GM23338 (cell line): ENCODE data around the gene ISG20. TPM values are rescaled to one million over a fixed set of nuclear protein-coding genes. Genes with fewer than 3 reads are reported as not detected.

Experiments used
- ATAC-seq: fragments of 200-7000 bp; cut with Tn5 transposase; 3 replicates; pipeline ENCODE4 v1.9.1; 2020
- DNase-seq: peaks from one replicate; pipeline ENCODE4 v3.0.0-alpha.2; 2015; ENCODE audit warnings: low spot score
- H2AFZ ChIP-seq: fragments of 200-600 bp; sonication (generic); 2 replicates; pipeline ENCODE4 v1.8.0; 2016; ENCODE audit warnings: antibody characterized with exemption, mild to moderate bottlenecking, moderate library complexity
- H3F3A ChIP-seq: fragments of 200-600 bp; sonication (generic); replicated peaks from 2 replicates; pipeline ENCODE4 v1.8.0; 2017; ENCODE audit warnings: antibody characterized with exemption, mixed run types, low read depth
- H3K27ac ChIP-seq: fragments of 200-600 bp; sonication (generic); 2 replicates; pipeline ENCODE4 v1.6.1; 2016; ENCODE audit warnings: low read depth
- H3K27me3 ChIP-seq: fragments of 200-600 bp; sonication (generic); 2 replicates; pipeline ENCODE4 v1.8.0; 2016; ENCODE audit warnings: mild to moderate bottlenecking, mixed run types, moderate library complexity; ENCODE audit not compliant: insufficient read depth
- H3K36me3 ChIP-seq: fragments of 200-600 bp; sonication (generic); 2 replicates; pipeline ENCODE4 v1.8.0; 2016; ENCODE audit warnings: mild to moderate bottlenecking; ENCODE audit not compliant: insufficient read depth
- H3K4me1 ChIP-seq: fragments of 200-600 bp; sonication (generic); 2 replicates; pipeline ENCODE4 v1.8.0; 2016; ENCODE audit warnings: mild to moderate bottlenecking, moderate library complexity; ENCODE audit not compliant: insufficient read depth
- H3K4me2 ChIP-seq: fragments of 200-600 bp; sonication (generic); 2 replicates; pipeline ENCODE4 v1.7.1; 2017; ENCODE audit warnings: mixed run types
- H3K4me3 ChIP-seq: fragments of 200-600 bp; sonication (generic); 2 replicates; pipeline ENCODE4 v1.6.1; 2016; ENCODE audit warnings: mixed run types
- H3K79me2 ChIP-seq: fragments of 200-600 bp; sonication (generic); replicated peaks from 2 replicates; pipeline ENCODE4 v1.8.0; 2017; ENCODE audit warnings: mild to moderate bottlenecking; ENCODE audit not compliant: insufficient read depth
- H3K9me2 ChIP-seq: fragments of 200-600 bp; sonication (generic); 2 replicates; pipeline ENCODE4 v1.8.0; 2017; ENCODE audit not compliant: insufficient read depth
- H4K20me1 ChIP-seq: fragments of 200-600 bp; sonication (generic); replicated peaks from 2 replicates; pipeline ENCODE4 v1.8.0; 2017; ENCODE audit warnings: mild to moderate bottlenecking; ENCODE audit not compliant: insufficient read depth
- H3K27ac Mint-ChIP-seq: 2 replicates; pipeline ENCODE4 v1.8.0; 2020; ENCODE audit warnings: inconsistent platforms, mild to moderate bottlenecking, moderate library complexity, mixed read lengths
- H3K27me3 Mint-ChIP-seq: 3 replicates; pipeline ENCODE4 v1.8.0; 2022; ENCODE audit warnings: low read depth, mild to moderate bottlenecking, moderate library complexity, mixed read lengths, inconsistent platforms; ENCODE audit not compliant: insufficient read depth, poor library complexity
- H3K36me3 Mint-ChIP-seq: 3 replicates; pipeline ENCODE4 v1.8.0; 2021; ENCODE audit warnings: low read depth, mild to moderate bottlenecking, inconsistent platforms, moderate library complexity, mixed read lengths
- H3K4me1 Mint-ChIP-seq: 3 replicates; pipeline ENCODE4 v1.8.0; 2020; ENCODE audit warnings: mild to moderate bottlenecking, inconsistent platforms, mixed read lengths
- H3K4me3 Mint-ChIP-seq: 3 replicates; pipeline ENCODE4 v1.8.0; 2021; ENCODE audit warnings: moderate library complexity, mild to moderate bottlenecking, inconsistent platforms, mixed read lengths
- H3K9me3 Mint-ChIP-seq: 3 replicates; pipeline ENCODE4 v1.8.0; 2020; ENCODE audit warnings: moderate library complexity, mild to moderate bottlenecking, inconsistent platforms, mixed read lengths
- CREB1 ChIP-seq: fragments of 250-450 bp; sonication (Bioruptor Pico); IDR thresholded peaks from 2 replicates; pipeline ENCODE4 v1.5.0; 2020; ENCODE audit warnings: low read depth, mild to moderate bottlenecking, moderate library complexity
- EZH2 ChIP-seq: fragments of 200-600 bp; sonication (generic); IDR thresholded peaks from one replicate; pipeline ENCODE4 v1.8.0; 2017; ENCODE audit warnings: antibody characterized with exemption, mild to moderate bottlenecking, low read depth; ENCODE audit not compliant: unreplicated experiment
- EZH2phosphoT487 ChIP-seq: fragments of 200-600 bp; sonication (generic); IDR thresholded peaks from one replicate; pipeline ENCODE4 v1.8.1; 2018; ENCODE audit warnings: antibody characterized with exemption; ENCODE audit not compliant: unreplicated experiment
- JUNB ChIP-seq: IDR thresholded peaks from one replicate; pipeline ENCODE4 v1.6.1; 2016; ENCODE audit warnings: antibody characterized with exemption; ENCODE audit not compliant: unreplicated experiment
- NANOG ChIP-seq: IDR thresholded peaks from 2 replicates; pipeline ENCODE4 v1.6.1; 2016; ENCODE audit warnings: antibody characterized with exemption, borderline replicate concordance
- POLR2AphosphoS5 ChIP-seq: IDR thresholded peaks from 2 replicates; pipeline ENCODE4 v1.6.1; 2016; ENCODE audit warnings: antibody characterized with exemption, low read depth
- STAT1 ChIP-seq: IDR thresholded peaks from one replicate; pipeline ENCODE4 v1.6.1; 2016; ENCODE audit warnings: antibody characterized with exemption; ENCODE audit not compliant: unreplicated experiment
- ZNF114 ChIP-seq: fragments of 250-450 bp; sonication (Bioruptor Pico); IDR thresholded peaks from 2 replicates; pipeline ENCODE4 v1.5.0; 2020; ENCODE audit warnings: mild to moderate bottlenecking, moderate library complexity
- ZNF331 ChIP-seq: fragments of 250-450 bp; sonication (Bioruptor Pico); IDR thresholded peaks from 2 replicates; pipeline ENCODE4 v1.5.0; 2020; ENCODE audit warnings: low read depth, mild to moderate bottlenecking, moderate library complexity
- polyA plus RNA-seq: library from polyadenylated mRNA; unstranded; fragments of >200 nt; fragmentation: Nextera tagmentation; extraction: Ambion mirVana; gene quantifications from 2 replicates; pipeline ENCODE4 v1.2.1, GENCODE V29; 2016
- total RNA-seq: library from RNA; depleted of rRNA; stranded (reverse); fragments of >200 nt; shearing (Covaris generic); gene quantifications from 2 replicates; pipeline ENCODE4 v1.2.3, GENCODE V29; 2014
- TF ChIP-seq, protein P1 (sequence below), 2 experiments: fragments of 200-600 bp in 1 of 2; sonication (generic) in 1 of 2; conservative IDR thresholded peaks; 2 replicates each; pipeline versions ENCODE4 v1.5.1 to v1.6.1; 2016 to 2017; ENCODE audit warnings: antibody characterized with exemption in 2 of 2, low read depth in 2 of 2, mild to moderate bottlenecking in 2 of 2, moderate library complexity in 1 of 2
- TF ChIP-seq, protein P2 (sequence below): IDR thresholded peaks from one replicate; pipeline ENCODE4 v1.6.1; 2018; ENCODE audit warnings: antibody characterized with exemption; ENCODE audit not compliant: unreplicated experiment
- TF ChIP-seq, protein P3 (sequence below): IDR thresholded peaks from 2 replicates; pipeline ENCODE4 v1.6.1; 2016; ENCODE audit warnings: antibody characterized with exemption

ISG20 gene
- total and polyA plus RNA-seq, 2 experiments from 2014 or later, result 3.2 to 3.7 TPM

DNA sequence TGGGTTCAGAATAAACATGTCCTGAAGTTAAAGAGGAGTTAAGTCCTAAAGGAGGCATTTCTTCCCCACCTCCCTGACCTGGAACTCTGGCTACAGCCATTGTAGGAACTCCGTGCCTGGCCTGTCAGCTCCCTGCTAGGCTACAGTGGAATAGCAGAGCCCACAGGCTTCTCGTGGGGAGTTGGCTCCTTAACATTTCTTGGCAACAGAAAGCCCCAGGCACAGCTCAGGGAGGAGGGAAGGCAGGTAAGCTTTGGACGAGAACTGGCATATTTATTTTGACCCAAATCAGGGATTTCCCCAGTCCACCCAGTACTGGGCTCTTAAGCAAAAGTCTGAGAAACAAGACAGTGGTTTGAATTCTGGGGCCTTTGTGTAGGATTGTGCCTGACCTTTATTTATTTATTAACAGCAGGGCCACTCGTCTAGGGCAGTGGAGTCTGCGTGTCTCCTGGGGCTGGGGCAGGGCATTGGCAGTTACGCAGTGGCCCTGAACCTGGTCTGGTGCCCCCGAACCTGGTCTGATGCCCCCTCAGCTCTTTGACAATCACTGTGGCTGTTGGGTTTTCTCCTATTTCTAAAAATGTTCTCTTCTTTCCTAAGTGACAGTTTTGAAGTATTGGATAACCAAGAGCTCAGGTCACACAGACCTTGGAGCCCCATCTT lies 7.9 kb upstream of the ISG20 start (continued):
- TF ChIP-seq ZNF114 (CRISPR knock-in tag), result no peak
- TF ChIP-seq CREB1 (CRISPR knock-in tag), result no peak
- TF ChIP-seq POLR2AphosphoS5, result no peak
- no peak for TF ChIP-seq JUNB
- TF ChIP-seq STAT1, result no peak
- TF ChIP-seq, protein P1, sequence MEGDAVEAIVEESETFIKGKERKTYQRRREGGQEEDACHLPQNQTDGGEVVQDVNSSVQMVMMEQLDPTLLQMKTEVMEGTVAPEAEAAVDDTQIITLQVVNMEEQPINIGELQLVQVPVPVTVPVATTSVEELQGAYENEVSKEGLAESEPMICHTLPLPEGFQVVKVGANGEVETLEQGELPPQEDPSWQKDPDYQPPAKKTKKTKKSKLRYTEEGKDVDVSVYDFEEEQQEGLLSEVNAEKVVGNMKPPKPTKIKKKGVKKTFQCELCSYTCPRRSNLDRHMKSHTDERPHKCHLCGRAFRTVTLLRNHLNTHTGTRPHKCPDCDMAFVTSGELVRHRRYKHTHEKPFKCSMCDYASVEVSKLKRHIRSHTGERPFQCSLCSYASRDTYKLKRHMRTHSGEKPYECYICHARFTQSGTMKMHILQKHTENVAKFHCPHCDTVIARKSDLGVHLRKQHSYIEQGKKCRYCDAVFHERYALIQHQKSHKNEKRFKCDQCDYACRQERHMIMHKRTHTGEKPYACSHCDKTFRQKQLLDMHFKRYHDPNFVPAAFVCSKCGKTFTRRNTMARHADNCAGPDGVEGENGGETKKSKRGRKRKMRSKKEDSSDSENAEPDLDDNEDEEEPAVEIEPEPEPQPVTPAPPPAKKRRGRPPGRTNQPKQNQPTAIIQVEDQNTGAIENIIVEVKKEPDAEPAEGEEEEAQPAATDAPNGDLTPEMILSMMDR (conservative IDR thresholded peaks at IDR 0.05; ENCODE audit: low read depth in 2 of 2), result no peak
- TF ChIP-seq, protein P2, sequence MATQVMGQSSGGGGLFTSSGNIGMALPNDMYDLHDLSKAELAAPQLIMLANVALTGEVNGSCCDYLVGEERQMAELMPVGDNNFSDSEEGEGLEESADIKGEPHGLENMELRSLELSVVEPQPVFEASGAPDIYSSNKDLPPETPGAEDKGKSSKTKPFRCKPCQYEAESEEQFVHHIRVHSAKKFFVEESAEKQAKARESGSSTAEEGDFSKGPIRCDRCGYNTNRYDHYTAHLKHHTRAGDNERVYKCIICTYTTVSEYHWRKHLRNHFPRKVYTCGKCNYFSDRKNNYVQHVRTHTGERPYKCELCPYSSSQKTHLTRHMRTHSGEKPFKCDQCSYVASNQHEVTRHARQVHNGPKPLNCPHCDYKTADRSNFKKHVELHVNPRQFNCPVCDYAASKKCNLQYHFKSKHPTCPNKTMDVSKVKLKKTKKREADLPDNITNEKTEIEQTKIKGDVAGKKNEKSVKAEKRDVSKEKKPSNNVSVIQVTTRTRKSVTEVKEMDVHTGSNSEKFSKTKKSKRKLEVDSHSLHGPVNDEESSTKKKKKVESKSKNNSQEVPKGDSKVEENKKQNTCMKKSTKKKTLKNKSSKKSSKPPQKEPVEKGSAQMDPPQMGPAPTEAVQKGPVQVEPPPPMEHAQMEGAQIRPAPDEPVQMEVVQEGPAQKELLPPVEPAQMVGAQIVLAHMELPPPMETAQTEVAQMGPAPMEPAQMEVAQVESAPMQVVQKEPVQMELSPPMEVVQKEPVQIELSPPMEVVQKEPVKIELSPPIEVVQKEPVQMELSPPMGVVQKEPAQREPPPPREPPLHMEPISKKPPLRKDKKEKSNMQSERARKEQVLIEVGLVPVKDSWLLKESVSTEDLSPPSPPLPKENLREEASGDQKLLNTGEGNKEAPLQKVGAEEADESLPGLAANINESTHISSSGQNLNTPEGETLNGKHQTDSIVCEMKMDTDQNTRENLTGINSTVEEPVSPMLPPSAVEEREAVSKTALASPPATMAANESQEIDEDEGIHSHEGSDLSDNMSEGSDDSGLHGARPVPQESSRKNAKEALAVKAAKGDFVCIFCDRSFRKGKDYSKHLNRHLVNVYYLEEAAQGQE, result no peak
- no peak for TF ChIP-seq EZH2
- TF ChIP-seq, protein P3, sequence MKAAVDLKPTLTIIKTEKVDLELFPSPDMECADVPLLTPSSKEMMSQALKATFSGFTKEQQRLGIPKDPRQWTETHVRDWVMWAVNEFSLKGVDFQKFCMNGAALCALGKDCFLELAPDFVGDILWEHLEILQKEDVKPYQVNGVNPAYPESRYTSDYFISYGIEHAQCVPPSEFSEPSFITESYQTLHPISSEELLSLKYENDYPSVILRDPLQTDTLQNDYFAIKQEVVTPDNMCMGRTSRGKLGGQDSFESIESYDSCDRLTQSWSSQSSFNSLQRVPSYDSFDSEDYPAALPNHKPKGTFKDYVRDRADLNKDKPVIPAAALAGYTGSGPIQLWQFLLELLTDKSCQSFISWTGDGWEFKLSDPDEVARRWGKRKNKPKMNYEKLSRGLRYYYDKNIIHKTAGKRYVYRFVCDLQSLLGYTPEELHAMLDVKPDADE, result no peak
- no peak for TF ChIP-seq NANOG

DNA sequence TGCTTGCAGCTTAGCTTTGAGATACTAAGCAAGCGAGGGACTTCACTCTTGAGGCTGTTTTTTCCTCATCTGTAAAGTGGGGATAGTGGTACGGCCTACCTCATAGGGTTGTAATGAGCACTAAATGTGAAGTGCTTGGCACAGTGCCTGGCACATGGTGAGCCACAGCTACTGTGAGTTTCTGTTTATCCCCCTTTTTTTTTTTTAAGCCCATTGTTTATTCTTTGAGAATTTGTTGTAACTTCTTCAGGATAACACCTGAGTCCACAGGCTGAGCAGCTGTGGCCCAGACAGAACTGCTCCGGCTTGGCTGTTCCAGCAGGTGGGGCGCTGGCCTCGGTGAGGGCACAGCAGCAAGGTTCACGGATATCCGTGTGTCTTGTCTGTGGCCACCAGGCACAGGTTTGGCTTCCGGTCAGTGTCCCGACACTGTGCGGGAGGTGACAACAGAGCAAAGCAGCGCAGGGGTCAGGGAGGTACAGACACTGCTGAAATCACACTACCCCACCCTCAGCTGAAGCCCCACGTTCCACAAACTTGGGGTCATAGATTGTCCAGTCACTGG lies 7.3 kb upstream of the ISG20 start:
- no peaks in the 10 kb centered on the region for H3K27me3 ChIP-seq
- Mint-ChIP-seq H3K27me3 (peaks cover 18% of the 10 kb centered on the region), H3K4me1 (peaks cover 31% of the 10 kb centered on the region), H3K27ac (peak overlapping the region; percentile 65; the same call in 1 of the 2 replicates), H3K36me3 (peaks cover 83% of the 10 kb centered on the region), H3K4me3 (no peak overlapping the region), H3K9me3 (no peaks in the 10 kb centered on the region)
- H3K9me2 ChIP-seq, result no peaks in the 10 kb centered on the region
- ATAC-seq (no peak), DNase-seq (no peak)
- H2AFZ ChIP-seq, result no peak overlapping the region
- H4K20me1 ChIP-seq, result peaks cover 67% of the 10 kb centered on the region
- H3F3A ChIP-seq, result peaks cover 46% of the 10 kb centered on the region
- peaks cover 46% of the 10 kb centered on the region for H3K36me3 ChIP-seq
- H3K4me3 ChIP-seq, result no peak overlapping the region
- H3K79me2 ChIP-seq, result peaks cover 34% of the 10 kb centered on the region
- no peak overlapping the region for H3K4me2 ChIP-seq
- H3K4me1 ChIP-seq, result peaks cover 16% of the 10 kb centered on the region; the same call in 1 of the 2 replicates
- H3K27ac ChIP-seq, result 0 out of 2 replicates have a peak overlapping the region, but pooled peaks have one; percentile 63
- no peak for TF ChIP-seq ZNF331 (CRISPR knock-in tag)
- TF ChIP-seq, protein P2, result no peak
- no peak for TF ChIP-seq EZH2phosphoT487
